ENCODE data around the gene ADARB2.

GRCh38 chr10:1538531-1539061 is 198.7 kb downstream of the ADARB2 start:
- TF ChIP-seq PRDM4 (tag by site-specific recombination; IDR thresholded peaks at IDR 0.05) (no peak), CTCF (tag by site-specific recombination; IDR thresholded peaks at IDR 0.05) (no peak), ZNF645 (tag by site-specific recombination; IDR thresholded peaks at IDR 0.05) (no peak), PATZ1 (tag by site-specific recombination; IDR thresholded peaks at IDR 0.05) (no peak), KLF9 (tag by site-specific recombination; IDR thresholded peaks at IDR 0.05; ENCODE audit: low read depth) (no peak), ZNF510 (tag by site-specific recombination; IDR thresholded peaks at IDR 0.05; ENCODE audit: insufficient replicate concordance) (no peak), KLF7 (tag by site-specific recombination; IDR thresholded peaks at IDR 0.05; ENCODE audit: borderline replicate concordance) (no peak), BCL11A (tag by site-specific recombination; IDR thresholded peaks at IDR 0.05; ENCODE audit: low read depth) (no peak), ZNF175 (tag by site-specific recombination; IDR thresholded peaks at IDR 0.05) (no peak), ZNF501 (tag by site-specific recombination; IDR thresholded peaks at IDR 0.05) (no peak), SALL2 (tag by site-specific recombination; IDR thresholded peaks at IDR 0.05; ENCODE audit: borderline replicate concordance) (no peak), KLF1 (tag by site-specific recombination; IDR thresholded peaks at IDR 0.05) (no peak)
